HG02870 (cell line): Measurements from ENCODE around the gene ACSL3.

Source experiments
- ATAC-seq: cut with Tn5 transposase; IDR thresholded peaks from one replicate; pipeline ENCODE4 v1.9.1; 2021; ENCODE audit warnings: mild to moderate bottlenecking, moderate library complexity; ENCODE audit not compliant: unreplicated experiment

The ACSL3 gene

GRCh38 chr2:222878877-222879603 is 18.2 kb downstream of the ACSL3 start:
- ATAC-seq, result no peak

DNA sequence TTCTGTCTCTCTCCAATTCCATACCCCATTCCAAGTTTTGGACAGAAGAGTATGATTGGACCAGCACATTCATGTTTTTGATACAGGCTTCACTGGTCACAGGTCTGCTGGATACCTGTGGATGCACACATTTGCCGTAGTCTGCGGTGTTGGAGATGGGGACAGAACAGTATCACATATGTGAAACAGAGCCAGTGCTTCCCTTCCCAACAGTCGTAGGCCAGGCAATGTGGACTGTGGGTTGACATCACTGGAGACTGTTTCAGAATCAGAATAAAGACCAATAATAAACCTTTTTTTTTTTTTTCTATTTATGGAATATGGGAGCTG is 18.7 kb downstream of the ACSL3 start:
- no peak for ATAC-seq

DNA sequence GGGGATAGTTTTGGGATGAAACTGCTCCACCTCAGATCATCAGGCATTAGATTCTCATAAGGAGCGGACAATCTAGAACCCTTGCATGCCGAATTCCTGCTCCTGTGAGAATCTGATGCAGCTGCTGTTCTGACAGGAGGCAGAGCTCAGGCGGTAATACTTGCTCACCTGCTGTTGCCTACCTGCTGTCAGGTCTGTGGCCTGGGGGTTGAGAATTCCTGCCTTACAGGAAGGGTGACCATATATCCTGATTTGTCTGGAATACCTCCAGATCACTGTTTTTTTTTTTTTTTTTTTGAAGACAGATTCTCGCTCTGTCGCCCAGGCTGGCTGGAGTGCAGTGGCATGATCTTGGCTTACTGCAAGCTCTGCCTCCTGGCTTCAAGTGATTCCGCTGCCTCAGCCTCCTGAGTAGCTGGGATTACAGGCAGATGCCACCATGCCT is 21.7 kb downstream of the ACSL3 start:
- no peak for ATAC-seq

DNA sequence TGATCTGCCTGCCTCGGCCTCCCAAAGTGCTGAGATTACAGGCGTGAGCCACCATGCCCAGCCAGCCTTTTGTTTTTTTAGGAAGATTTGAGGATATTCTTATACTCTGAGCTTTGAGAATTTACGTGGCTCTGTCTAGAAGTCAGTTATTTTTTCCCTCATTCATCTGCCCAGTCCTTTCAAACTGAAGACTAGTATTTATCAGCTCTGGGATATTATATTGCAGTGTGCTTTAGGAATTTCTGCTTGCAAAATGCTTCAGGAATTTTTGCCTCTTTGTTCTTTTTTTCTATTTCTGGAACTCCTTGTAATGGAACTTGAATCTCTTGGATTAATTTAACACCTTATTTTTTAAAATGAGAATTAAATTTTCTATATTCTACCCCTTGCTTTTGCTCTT is 22.6 kb downstream of the ACSL3 start:
- no peak for ATAC-seq

DNA sequence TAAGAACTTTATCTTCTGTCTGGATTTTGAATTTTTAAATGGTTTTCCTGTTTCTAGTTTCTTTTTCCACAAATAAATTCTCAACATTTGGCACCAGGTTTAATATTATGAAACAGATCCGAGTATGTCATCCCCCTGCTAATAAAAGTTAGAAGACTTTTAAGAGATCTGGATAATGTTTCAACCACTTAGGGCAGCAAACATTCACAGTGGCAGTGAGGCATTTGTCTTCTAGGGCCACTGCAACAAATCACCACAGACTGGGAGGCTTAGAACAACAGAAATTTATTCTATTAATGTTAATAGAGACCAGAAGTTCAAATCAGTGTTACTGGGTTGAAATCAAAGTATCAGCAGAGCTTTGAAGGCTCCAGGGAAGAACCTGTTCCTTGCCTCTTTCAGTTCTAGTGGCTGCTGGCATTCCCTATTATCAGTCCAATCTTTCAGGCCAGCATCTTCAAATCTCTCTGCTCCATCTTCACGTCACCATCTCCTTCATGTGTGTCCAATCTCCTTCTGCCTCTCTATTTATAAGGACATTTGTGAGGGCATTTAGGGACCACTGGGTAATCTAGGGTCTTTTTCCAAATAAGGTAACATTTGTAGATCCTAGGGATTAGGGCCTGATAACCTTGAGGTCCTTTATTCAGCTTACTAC is 23.4 kb downstream of the ACSL3 start:
- no peak for ATAC-seq

DNA sequence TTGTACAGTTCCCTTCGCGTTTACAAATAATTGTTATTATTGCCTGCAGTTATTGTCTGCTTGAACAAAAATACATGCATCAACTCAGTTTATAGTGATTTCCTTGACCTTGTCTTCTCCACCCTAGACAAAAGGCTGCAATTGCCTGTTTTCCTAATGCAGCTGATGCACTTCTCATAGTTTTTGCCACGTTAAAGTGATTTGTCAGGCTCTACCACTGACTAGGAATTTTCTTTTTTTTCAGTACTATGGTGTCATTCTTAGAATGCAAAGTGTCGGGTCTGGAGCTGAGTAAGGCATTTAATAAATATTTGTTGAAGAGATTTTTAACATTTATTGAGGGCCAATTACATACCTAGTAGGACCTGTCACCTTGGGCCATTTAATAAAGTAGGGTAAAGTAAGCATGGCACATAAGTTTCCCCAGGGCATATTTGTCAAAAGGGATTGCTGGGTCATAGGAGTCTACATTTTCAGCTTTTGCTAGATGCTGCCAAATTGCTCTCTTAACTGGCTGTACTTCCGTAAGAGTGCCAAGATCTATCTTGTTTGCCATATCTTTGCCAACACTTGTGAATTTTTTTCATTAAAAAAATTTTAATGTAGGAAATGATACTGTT is 24.1 kb downstream of the ACSL3 start:
- no peak for ATAC-seq

DNA sequence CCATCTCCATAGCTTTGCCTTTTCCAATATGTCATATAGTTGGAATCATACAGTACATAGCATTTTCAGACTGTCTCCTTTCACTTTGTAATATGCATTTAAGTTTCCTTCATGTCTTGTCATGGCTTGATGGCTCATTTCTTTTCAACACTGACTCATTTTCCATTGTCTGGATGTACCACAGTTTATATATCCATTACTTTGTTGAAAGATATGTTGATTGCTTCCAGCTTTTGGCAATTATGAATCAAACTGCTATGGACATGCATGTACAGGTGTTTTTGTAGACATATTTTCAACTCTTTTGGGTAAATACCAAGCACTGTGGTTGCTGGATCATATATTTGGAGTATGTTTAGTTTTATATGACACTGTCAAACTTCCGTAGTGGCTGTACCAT is 26.3 kb downstream of the ACSL3 start:
- no peak for ATAC-seq

DNA sequence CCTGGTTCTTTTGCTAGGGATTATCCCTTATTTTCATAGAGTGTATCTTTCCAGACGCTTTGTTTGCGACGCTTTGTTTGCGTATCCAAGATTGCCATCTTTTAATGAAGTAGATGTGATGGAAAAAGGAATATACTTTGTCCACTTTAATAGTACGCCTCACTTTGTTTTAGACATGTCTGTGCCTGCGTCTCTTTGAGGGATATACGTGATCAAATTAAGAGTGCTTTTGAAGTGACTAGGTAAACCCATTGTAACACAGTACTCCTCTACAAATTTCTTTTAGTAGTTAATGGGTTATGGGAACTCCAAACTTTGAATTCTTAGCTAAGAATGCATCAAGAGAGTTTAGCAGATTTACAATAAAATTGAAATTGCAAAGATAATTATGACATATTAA is 27.9 kb downstream of the ACSL3 start:
- ATAC-seq, result no peak

GRCh38 chr2:222891890-222892289 is 31.1 kb downstream of the ACSL3 start:
- ATAC-seq, result no peak

DNA sequence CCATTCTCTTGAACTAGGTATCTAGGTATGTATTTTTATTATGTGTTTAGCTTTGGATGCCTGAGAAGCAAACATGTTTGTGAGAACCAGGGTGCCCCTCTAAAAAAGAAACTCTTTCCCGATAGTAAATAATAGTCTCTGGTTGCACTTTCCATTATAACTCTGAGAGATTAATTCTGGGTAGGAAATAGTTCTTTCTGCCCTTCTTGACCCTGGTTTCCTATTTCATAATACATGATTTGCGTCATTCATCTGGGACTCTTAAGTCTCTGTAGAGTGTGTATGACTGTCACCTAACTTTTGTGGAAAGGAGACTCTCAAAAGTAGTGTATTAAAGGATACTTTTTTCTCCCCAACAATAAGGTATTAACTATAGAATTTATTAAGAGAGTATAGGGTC is 31.5 kb downstream of the ACSL3 start:
- no peak for ATAC-seq

DNA sequence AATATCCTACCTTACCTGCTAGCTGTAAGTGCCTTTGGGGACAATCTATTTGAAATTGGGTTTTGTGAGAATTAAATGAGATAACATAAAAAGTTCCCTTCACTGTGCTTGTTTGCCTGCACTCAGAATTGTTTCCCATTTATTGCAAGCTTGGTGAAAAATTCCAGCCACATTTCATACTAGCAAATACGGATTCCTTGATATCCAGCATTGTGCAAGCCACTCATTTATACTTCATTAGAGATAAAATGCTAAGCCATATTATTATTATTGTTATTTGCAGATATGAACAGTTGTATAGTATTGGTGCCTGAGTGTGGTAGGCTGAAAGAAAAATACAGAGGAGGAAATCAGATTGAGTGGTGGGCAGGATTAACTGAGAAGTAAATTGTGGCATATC is 31.9 kb downstream of the ACSL3 start:
- ATAC-seq, result no peak

GRCh38 chr2:222893716-222894115 is 32.9 kb downstream of the ACSL3 start:
- ATAC-seq, result no peak

DNA sequence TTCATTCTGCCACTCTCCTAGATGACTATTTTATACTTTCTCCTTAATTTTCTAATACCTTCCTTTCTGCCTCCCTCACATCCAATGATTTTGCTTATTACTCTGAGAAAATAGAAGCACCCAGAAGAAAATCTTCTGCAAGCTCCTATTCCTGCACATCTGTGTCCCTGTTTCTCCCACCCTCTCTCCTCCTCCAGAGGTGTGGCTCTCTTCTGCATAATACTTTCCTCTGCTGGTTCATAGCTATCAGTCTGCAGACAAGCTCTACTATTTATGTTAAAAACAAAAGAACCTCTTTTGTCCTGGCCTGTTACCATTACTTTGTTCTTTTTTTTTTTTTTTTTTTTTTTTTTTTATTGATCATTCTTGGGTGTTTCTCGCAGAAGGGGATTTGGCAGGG is 34.3 kb downstream of the ACSL3 start:
- no peak for ATAC-seq

DNA sequence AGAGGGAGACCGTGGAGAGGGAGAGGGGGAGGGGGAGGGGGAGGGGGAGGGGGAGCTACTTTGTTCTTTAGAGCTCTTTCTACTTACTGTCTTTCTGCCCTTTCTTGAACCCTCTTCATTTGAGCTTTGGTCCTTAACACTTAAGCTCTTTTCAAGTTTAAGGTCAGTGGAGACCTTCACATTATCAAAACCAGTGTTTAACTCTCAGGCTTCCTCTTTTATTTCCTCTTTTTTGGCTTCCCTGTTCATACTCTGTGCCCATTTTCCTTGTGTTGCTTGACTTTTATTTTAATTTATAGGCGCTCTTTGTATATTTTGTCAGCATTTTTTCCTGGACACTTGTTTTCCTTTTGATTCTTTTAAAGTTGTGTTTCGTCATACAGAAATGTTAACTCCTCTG is 37.1 kb downstream of the ACSL3 start:
- ATAC-seq, result no peak

DNA sequence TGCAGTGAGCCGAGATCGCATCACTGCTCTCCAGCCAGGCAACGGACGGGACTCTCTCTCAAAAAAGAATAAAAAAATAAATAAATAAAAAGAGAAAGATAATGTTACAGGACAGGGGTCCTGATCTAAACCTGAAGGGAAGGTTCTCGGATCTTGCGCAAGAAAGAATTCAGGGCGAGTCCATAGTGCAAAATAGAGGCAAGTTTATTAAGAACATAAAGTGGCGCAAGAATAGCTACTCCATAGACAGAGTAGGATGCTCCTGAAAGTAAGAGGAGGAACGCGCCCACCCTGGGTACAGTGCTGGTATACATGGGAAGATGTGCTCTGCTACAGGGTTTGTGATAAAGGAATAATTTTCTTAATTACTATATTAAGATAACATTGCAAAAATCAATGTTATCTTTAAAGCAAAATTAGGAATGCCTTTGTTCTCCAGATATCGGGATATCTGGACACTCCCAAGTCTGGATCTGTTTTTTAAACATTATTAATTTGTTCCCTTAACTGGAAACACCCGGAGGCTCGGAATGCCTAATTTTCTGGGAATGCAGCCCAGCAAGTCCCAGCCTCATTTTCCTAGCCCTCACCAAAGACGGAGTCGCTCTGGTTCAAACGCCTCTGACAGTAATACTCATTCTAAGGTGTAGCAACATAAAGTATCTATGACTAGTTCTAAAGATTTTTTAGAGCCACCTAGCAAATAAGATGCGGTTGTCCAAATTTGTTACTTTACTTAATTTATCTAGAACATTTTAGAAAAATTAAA is 38.8 kb downstream of the ACSL3 start:
- no peak for ATAC-seq

- ATAC-seq, result no peak
Observed at GRCh38 chr2:222900354-222900753, 39.5 kb downstream of the ACSL3 start.

GRCh38 chr2:222902660-222903059 is 41.8 kb downstream of the ACSL3 start:
- ATAC-seq, result no peak

- no peak for ATAC-seq
Observed at GRCh38 chr2:222903234-222904220, 42.7 kb downstream of the ACSL3 start.

DNA sequence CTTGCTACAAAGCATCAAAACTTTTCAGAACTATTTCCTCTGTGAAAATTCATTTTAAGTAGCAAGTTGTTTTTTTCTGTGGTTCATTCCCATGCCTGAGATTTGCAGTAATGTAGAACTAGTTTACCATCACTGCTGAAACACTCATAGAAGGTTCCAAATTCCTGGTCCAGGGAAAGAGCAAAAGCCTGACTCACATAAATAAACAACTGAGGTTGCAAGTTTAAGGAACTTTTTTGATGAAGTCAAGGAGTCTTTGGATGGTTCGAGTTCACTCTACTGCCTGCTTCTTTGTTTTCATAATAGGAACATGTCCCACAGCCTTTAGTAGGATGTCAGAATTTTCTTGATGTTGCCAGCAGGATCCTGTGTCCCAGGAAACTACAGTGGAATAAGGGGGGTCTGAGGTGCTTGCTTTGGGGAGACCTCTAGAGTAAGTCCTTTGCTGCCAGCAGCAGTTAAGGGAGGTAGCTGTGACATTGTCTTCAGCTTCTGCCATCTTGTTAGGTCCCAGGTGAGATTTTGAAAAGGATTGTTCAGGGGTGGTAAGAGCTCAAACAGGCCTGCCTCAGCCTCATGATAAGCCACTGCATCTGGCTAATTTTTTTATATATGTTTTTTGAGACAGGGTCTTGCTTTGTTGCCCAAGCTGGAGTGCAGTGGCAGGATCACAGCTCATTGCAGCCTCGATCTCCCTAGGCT is 43.9 kb downstream of the ACSL3 start:
- no peak for ATAC-seq

DNA sequence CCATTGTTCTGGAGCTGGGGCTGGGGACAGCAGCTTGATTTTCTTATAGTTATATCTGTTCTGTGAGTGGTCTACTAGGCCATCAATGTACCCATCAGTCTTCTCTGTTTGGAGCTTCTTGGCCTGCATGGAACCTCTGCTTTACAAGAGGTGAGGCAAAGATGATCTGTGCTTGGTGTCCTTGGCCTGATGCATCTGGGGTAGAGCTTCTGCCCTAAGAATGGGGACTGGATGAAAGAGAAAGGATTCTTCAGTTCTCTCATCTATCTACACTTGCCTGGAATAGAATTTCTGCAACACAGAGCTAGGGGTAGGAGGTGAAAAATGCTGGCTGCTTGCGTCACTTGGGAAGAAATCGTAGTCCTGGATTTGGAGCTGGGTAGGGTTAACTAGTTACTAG is 46.2 kb downstream of the ACSL3 start:
- ATAC-seq, result no peak
